ENCODE results near the gene PHLDA1.

The PHLDA1 gene

DNA sequence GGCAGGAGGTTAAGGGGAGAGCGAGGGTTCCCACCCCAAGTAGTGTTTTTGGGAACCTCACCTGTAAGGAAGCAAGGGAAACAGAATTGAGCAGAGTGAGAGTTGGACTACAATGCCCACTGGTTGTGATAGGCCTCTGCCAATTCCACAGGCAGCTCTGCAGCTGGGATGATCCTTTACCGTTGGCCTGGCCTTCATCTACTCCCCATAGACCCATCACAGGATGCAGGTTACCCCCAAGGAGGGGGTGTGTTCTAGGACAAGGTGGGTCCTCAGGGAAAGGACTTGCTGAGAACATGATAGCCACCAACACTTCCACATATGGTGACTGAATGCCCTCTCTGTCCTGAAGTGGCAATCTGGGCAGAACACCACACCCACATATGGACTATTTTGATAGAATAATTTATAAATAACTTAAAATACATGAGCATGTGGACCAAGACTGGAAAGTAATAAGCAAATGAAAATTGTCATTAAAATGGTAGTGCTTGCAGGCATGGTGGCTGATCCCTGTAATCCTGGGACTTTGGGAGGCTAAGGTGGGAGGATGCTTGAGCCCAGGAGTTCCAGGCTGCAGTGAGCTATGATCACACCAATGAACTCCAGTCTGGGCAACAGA is 8.4 kb downstream of the PHLDA1 start:
- Histone ChIP-seq H2BK15ac (ENCODE audit: low read depth, poor library complexity, severe bottlenecking) (peak overlapping the region; percentile 34), H2BK120ac (ENCODE audit: low read depth, low read length) (no peak overlapping the region), H2AFZ (ENCODE audit: low read depth, low read length) (no peak overlapping the region), H3K9me3 (ENCODE audit: control insufficient read depth, low read length) (no peaks in the 10 kb centered on the region), H3K36me3 (ENCODE audit: control insufficient read depth in 1 of 2, insufficient read depth in 2 of 2, low read depth in 1 of 2, low read length in 2 of 2) (peaks cover 0 to 16% of the 10 kb centered on the region in 2 experiments), H3K27me3 (ENCODE audit: control insufficient read depth in 1 of 2, insufficient read depth in 1 of 2, low read length in 2 of 2) (no peaks in the 10 kb centered on the region), H2BK5ac (ENCODE audit: low read depth, low read length, poor library complexity, severe bottlenecking) (peak overlapping the region; percentile 26), H3K18ac (ENCODE audit: low read depth in 1 of 2, low read length in 2 of 2) (peak overlapping the region in 1 of 2 experiments; percentile 97), H4K91ac (ENCODE audit: low read length) (peak overlapping the region; percentile 95), H3K27ac (ENCODE audit: low read length, poor library complexity, severe bottlenecking) (peak overlapping the region; percentile 78), H2AK5ac (ENCODE audit: low read length, severe bottlenecking) (peak overlapping the region; percentile 95), H3K4me1 (ENCODE audit: control insufficient read depth, insufficient read depth, low read depth, low read length) (peaks cover 3% of the 10 kb centered on the region), H3K23ac (ENCODE audit: low read length in 2 of 2) (peak overlapping the region in 1 of 2 experiments; percentile 59), H2BK12ac (ENCODE audit: low read length in 2 of 2) (peak overlapping the region; percentile 93 to 99), H3K14ac (ENCODE audit: low read length in 2 of 2) (no peak overlapping the region), H3K9ac (ENCODE audit: low read length) (no peak overlapping the region), H3K4ac (ENCODE audit: low read depth in 1 of 2, low read length in 2 of 2) (peak overlapping the region; percentile 75 to 88), H3K4me3 (ENCODE audit: insufficient read depth in 1 of 2, low read depth in 1 of 2, low read length in 2 of 2) (no peak overlapping the region), H3K79me1 (replicated peaks; ENCODE audit: low read length, poor library complexity, severe bottlenecking) (no peaks in the 10 kb centered on the region), H4K8ac (ENCODE audit: low read length) (peak overlapping the region; percentile 15), H3K4me2 (ENCODE audit: low read length, poor library complexity, severe bottlenecking) (no peak overlapping the region)
- 100% methylated on average over 1 of the region's 2 CpGs for WGBS
- DNase-seq: peak; percentile 59

DNA sequence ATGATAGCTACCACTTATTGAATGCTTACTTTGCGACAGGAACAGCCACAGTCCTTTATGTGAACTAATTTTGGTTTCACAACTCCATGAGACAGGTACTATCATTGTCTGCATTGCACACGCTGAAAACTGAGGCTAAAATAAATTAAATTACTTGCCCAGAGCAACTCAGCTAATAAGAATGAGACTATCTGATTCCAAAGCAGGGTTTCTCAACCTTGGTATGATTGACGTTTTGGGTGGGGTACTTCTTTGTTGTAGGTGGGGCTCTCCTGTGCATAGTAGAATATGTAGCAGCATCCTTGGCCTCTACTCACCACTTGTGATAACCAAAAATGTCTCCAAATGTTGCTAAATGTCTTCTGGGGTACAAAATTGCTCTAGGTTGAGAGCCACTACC is 9.1 kb downstream of the PHLDA1 start:
- Histone ChIP-seq H3K4me3 (ENCODE audit: insufficient read depth in 1 of 2, low read depth in 1 of 2, low read length in 2 of 2) (no peak overlapping the region), H2AK5ac (ENCODE audit: low read length, severe bottlenecking) (peak overlapping the region; percentile 95), H3K14ac (ENCODE audit: low read length in 2 of 2) (no peak overlapping the region), H2BK15ac (ENCODE audit: low read depth, poor library complexity, severe bottlenecking) (no peak overlapping the region), H3K4me2 (ENCODE audit: low read length, poor library complexity, severe bottlenecking) (no peak overlapping the region), H3K27me3 (ENCODE audit: control insufficient read depth in 1 of 2, insufficient read depth in 1 of 2, low read length in 2 of 2) (no peaks in the 10 kb centered on the region), H4K8ac (ENCODE audit: low read length) (no peak overlapping the region), H2AFZ (ENCODE audit: low read depth, low read length) (no peak overlapping the region), H2BK12ac (ENCODE audit: low read length in 2 of 2) (peak overlapping the region; percentile 93 to 99), H3K4me1 (ENCODE audit: control insufficient read depth, insufficient read depth, low read depth, low read length) (peaks cover 6% of the 10 kb centered on the region), H3K9me3 (ENCODE audit: control insufficient read depth, low read length) (no peaks in the 10 kb centered on the region), H2BK120ac (ENCODE audit: low read depth, low read length) (peak overlapping the region; percentile 80), H4K91ac (ENCODE audit: low read length) (peak overlapping the region; percentile 95), H3K18ac (ENCODE audit: low read depth in 1 of 2, low read length in 2 of 2) (peak overlapping the region in 1 of 2 experiments; percentile 97), H3K36me3 (ENCODE audit: control insufficient read depth in 1 of 2, insufficient read depth in 2 of 2, low read depth in 1 of 2, low read length in 2 of 2) (peaks cover 0 to 10% of the 10 kb centered on the region in 2 experiments), H3K23ac (ENCODE audit: low read length in 2 of 2) (no peak overlapping the region), H2BK5ac (ENCODE audit: low read depth, low read length, poor library complexity, severe bottlenecking) (peak overlapping the region; percentile 51), H3K79me1 (replicated peaks; ENCODE audit: low read length, poor library complexity, severe bottlenecking) (no peaks in the 10 kb centered on the region), H3K9ac (ENCODE audit: low read length) (no peak overlapping the region), H3K27ac (ENCODE audit: low read length, poor library complexity, severe bottlenecking) (peak overlapping the region; percentile 78), H3K4ac (ENCODE audit: low read depth in 1 of 2, low read length in 2 of 2) (peak overlapping the region; percentile 75 to 88)
- DNase-seq: no peak
- 89% methylated on average over 3 of the region's 3 CpGs for WGBS

DNA sequence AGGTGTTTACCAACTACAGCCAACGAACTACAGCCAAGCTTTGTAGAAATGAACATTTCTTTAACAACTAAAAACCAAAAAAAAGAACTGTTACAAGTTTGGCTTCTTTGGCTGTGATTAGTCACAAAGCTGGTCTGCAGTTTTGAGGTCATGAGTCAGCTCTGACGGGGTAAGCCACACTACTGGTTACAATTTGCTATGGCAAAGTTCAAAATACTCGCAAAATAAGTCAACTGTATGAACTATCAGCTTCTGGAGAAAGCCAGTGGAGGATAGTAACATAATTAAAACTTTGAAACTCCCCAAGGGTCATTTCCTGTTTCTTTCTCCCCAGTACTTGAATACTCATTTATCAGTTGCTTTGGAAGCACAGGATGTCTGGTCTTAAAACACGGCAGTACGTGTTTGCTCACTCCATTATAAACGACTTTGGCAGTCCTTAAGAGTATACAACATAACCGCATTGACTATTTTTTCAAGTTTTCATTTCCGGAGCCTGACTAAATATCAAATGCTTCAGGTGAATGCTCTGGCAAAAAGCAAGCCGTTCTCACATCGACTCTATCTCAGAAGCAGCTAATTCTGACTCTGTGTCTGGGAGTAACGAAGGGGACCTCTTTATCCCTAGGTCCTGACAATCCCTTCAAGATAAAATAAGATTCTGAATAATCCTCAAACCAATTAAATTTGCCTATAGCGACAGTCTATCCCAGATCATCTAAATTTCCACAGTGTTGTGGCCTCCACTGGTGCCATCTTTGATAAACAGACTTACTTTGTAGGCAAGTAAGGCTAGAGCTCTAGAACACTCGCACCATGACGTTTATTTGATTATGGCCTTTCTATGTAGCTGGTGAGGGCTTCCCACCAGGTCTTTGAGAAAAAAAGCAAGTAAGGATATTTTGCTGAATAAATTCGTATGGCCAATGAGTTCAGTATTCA is 10.6 kb downstream of the PHLDA1 start:
- Histone ChIP-seq H2BK15ac (ENCODE audit: low read depth, poor library complexity, severe bottlenecking) (no peak overlapping the region), H3K27me3 (ENCODE audit: control insufficient read depth in 1 of 2, insufficient read depth in 1 of 2, low read length in 2 of 2) (no peaks in the 10 kb centered on the region), H4K8ac (ENCODE audit: low read length) (peak overlapping the region; percentile 82), H3K18ac (ENCODE audit: low read depth in 1 of 2, low read length in 2 of 2) (peak overlapping the region; percentile 82 to 96), H3K27ac (ENCODE audit: low read length, poor library complexity, severe bottlenecking) (peak overlapping the region; percentile 98), H2BK5ac (ENCODE audit: low read depth, low read length, poor library complexity, severe bottlenecking) (peak overlapping the region; percentile 73), H3K9ac (ENCODE audit: low read length) (peak overlapping the region; percentile 87), H3K9me3 (ENCODE audit: control insufficient read depth, low read length) (no peaks in the 10 kb centered on the region), H3K4me3 (ENCODE audit: insufficient read depth in 1 of 2, low read depth in 1 of 2, low read length in 2 of 2) (peak overlapping the region in 1 of 2 experiments; percentile 5), H3K4ac (ENCODE audit: low read depth in 1 of 2, low read length in 2 of 2) (peak overlapping the region; percentile 47 to 94), H2BK120ac (ENCODE audit: low read depth, low read length) (peak overlapping the region; percentile 92), H2AFZ (ENCODE audit: low read depth, low read length) (no peak overlapping the region), H4K91ac (ENCODE audit: low read length) (peak overlapping the region; percentile 94), H2AK5ac (ENCODE audit: low read length, severe bottlenecking) (peak overlapping the region; percentile 99), H2BK12ac (ENCODE audit: low read length in 2 of 2) (peak overlapping the region; percentile 45 to 93), H3K4me2 (ENCODE audit: low read length, poor library complexity, severe bottlenecking) (no peak overlapping the region), H3K14ac (ENCODE audit: low read length in 2 of 2) (no peak overlapping the region), H3K4me1 (ENCODE audit: control insufficient read depth, insufficient read depth, low read depth, low read length) (peaks cover 6% of the 10 kb centered on the region), H3K79me1 (replicated peaks; ENCODE audit: low read length, poor library complexity, severe bottlenecking) (peaks cover 2% of the 10 kb centered on the region), H3K23ac (ENCODE audit: low read length in 2 of 2) (no peak overlapping the region), H3K36me3 (ENCODE audit: control insufficient read depth in 1 of 2, insufficient read depth in 2 of 2, low read depth in 1 of 2, low read length in 2 of 2) (no peaks in the 10 kb centered on the region)
- DNase-seq: peak; percentile 99
- WGBS: 10% methylated on average over 14 of the region's 15 CpGs

DNA sequence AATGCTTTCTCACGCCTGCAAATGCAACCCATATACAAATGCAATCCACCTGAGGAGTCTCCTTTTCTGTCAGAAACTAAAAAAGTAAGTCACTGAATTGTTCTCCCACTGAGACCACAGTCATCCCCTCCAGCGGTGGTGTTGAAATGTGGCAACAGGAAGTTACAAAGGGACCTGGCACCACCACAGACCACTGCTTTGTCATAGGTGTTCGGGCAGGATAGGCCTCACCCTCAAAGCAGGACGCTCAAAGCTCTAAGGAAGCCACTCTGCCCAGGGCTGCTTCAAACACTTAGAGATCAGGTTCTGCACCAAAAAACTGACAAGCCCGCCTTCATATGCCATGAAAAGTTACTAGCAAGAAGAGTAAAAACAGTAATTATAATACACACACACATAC is 11.3 kb downstream of the PHLDA1 start:
- no peak overlapping the region for H2BK15ac ChIP-seq (ENCODE audit: low read depth, poor library complexity, severe bottlenecking)
- H3K9me3 ChIP-seq (ENCODE audit: control insufficient read depth, low read length): no peaks in the 10 kb centered on the region
- H3K23ac ChIP-seq (ENCODE audit: low read length in 2 of 2): no peak overlapping the region
- H3K27ac ChIP-seq (ENCODE audit: low read length, poor library complexity, severe bottlenecking): peak overlapping the region; percentile 98
- peak overlapping the region; percentile 87 for H3K9ac ChIP-seq (ENCODE audit: low read length)
- 16% methylated on average over 4 of the region's 5 CpGs for WGBS
- H2AK5ac ChIP-seq (ENCODE audit: low read length, severe bottlenecking): peak overlapping the region; percentile 71
- DNase-seq: peak; percentile 93
- peak overlapping the region; percentile 95 to 96 for H3K18ac ChIP-seq (ENCODE audit: low read depth in 1 of 2, low read length in 2 of 2)
- peak overlapping the region; percentile 92 for H4K91ac ChIP-seq (ENCODE audit: low read length)
- H3K4me2 ChIP-seq (ENCODE audit: low read length, poor library complexity, severe bottlenecking): no peak overlapping the region
- H2AFZ ChIP-seq (ENCODE audit: low read depth, low read length): no peak overlapping the region
- H2BK5ac ChIP-seq (ENCODE audit: low read depth, low read length, poor library complexity, severe bottlenecking): peak overlapping the region; percentile 49
- peak overlapping the region; percentile 95 to 98 for H2BK12ac ChIP-seq (ENCODE audit: low read length in 2 of 2)
- no peak overlapping the region for H3K4me3 ChIP-seq (ENCODE audit: insufficient read depth in 1 of 2, low read depth in 1 of 2, low read length in 2 of 2)
- peaks cover 6% of the 10 kb centered on the region for H3K4me1 ChIP-seq (ENCODE audit: control insufficient read depth, insufficient read depth, low read depth, low read length)
- H2BK120ac ChIP-seq (ENCODE audit: low read depth, low read length): peak overlapping the region; percentile 83
- H3K4ac ChIP-seq (ENCODE audit: low read depth in 1 of 2, low read length in 2 of 2): peak overlapping the region; percentile 90 to 94
- no peaks in the 10 kb centered on the region for H3K36me3 ChIP-seq (ENCODE audit: control insufficient read depth in 1 of 2, insufficient read depth in 2 of 2, low read depth in 1 of 2, low read length in 2 of 2)
- H3K79me1 ChIP-seq (replicated peaks; ENCODE audit: low read length, poor library complexity, severe bottlenecking): peaks cover 2% of the 10 kb centered on the region
- H3K27me3 ChIP-seq (ENCODE audit: control insufficient read depth in 1 of 2, insufficient read depth in 1 of 2, low read length in 2 of 2): no peaks in the 10 kb centered on the region
- H3K14ac ChIP-seq (ENCODE audit: low read length in 2 of 2): peak overlapping the region in 1 of 2 experiments; percentile 53
- peak overlapping the region; percentile 74 for H4K8ac ChIP-seq (ENCODE audit: low read length)
